Gastrocnemius medialis (tissue), 4 donors: ENCODE results near the gene ARAP2. TPM values are rescaled to one million over a fixed set of nuclear protein-coding genes. Genes with fewer than 3 reads are reported as not detected.

Experiments used
- ATAC-seq, 2 donors: fragments of 150-250 bp; one replicate each; pipeline ENCODE4 v1.9.1; 2016
- DNase-seq, 2 donors: peaks; one replicate each; pipeline ENCODE4 v3.0.0-alpha.2; 2019
- H3K27ac ChIP-seq, 4 donors: fragments of 200-600 bp; sonication (generic); 1 replicate in 1 of 4; 2 replicates in 3 of 4; pipeline ENCODE4 v1.5.1; 2016 to 2018; ENCODE audit warnings: mild to moderate bottlenecking in 2 of 4, moderate library complexity in 1 of 4
- H3K27me3 ChIP-seq, 3 donors: fragments of 200-600 bp; sonication (generic) in 2 of 3; 1 replicate in 1 of 3; 2 replicates in 2 of 3; pipeline versions ENCODE4 v1.5.1 to v1.6.0; 2016 to 2019; ENCODE audit warnings: mild to moderate bottlenecking in 1 of 3, moderate library complexity in 1 of 3
- H3K36me3 ChIP-seq, 2 donors: fragments of 200-600 bp; sonication (generic) in 1 of 2; one replicate each; pipeline ENCODE4 v1.5.1; 2017 to 2018
- H3K4me1 ChIP-seq, 2 donors: fragments of 200-600 bp; sonication (generic) in 1 of 2; one replicate each; pipeline ENCODE4 v1.5.1; 2016 to 2017; ENCODE audit warnings: mild to moderate bottlenecking in 2 of 2
- H3K4me3 ChIP-seq, 4 donors: fragments of 200-600 bp; sonication (generic) in 3 of 4; 1 replicate in 1 of 4; 2 replicates in 3 of 4; pipeline ENCODE4 v1.5.1; 2016 to 2019; ENCODE audit warnings: mild to moderate bottlenecking in 2 of 4
- H3K9me3 ChIP-seq, 3 donors: fragments of 200-600 bp; sonication (generic) in 2 of 3; 1 replicate in 1 of 3; 2 replicates in 2 of 3; pipeline ENCODE4 v1.5.1; 2016 to 2019
- POLR2A ChIP-seq, 2 donors: fragments of 450-650 bp; IDR thresholded peaks; one replicate each; pipeline ENCODE4 v1.6.1; 2017; ENCODE audit warnings: antibody characterized with exemption in 2 of 2, mild to moderate bottlenecking in 2 of 2, moderate library complexity in 2 of 2
- in situ Hi-C, 4 donors: fragments of 200-750 bp; cut with MboI; loops; one replicate each; pipeline versions ENCODE4 v1.15.0 to v1.8.0; 2017; ENCODE audit warnings: low sequenced_read_pairs in 4 of 4
- intact Hi-C: fragments of 100-400 bp; cut with DNase I; formaldehyde crosslinking; loops from one replicate; pipeline ENCODE4 v1.15.1; 2023; ENCODE audit warnings: low total_unique reads
- total RNA-seq, 4 donors: library from RNA; depleted of rRNA; stranded (reverse); fragments of >200 nt; gene quantifications; one replicate each; pipeline versions ENCODE4 v1.1.0 to v1.2.3, GENCODE V29; 2016
- TF ChIP-seq, protein P1 (sequence below), 5 experiments: fragments of 450-650 bp in 3 of 5; fragments of 200-600 bp in 2 of 5; sonication (generic) in 2 of 5; IDR thresholded peaks in 4 of 5; conservative IDR thresholded peaks in 1 of 5; 1 replicate in 4 of 5; 2 replicates in 1 of 5; pipeline ENCODE4 v1.5.1; 2016 to 2019; ENCODE audit warnings: antibody characterized with exemption in 5 of 5, mild to moderate bottlenecking in 3 of 5, moderate library complexity in 3 of 5

ARAP2 gene
- total RNA-seq, 4 donors from 2014 or later, result 0.32 to 10.3 (median 1.1) TPM

DNA sequence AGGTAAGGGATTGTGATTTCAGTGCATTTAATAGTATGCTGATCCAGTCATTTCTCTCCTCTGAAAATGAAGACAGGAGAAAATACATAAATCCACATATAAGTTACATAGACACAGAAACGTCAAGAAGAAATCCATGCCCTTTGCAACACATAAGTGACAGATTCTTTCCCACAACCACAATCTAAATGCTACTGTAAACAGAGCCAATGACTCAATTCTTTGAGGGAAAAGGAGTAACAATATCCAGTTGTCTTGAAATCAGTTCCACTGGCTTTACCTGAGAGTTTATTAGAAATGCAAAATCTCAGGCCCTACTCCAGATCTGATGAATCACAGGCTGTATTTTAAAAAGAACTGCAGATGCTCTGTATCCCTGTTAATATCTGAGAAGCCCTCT, 66.4 kb downstream of the ARAP2 start:
- ATAC-seq, result no peak
- DNase-seq, result no peak
- H3K4me3 ChIP-seq, result no peak overlapping the region
- H3K27me3 ChIP-seq, result no peaks in the 10 kb centered on the region
- TF ChIP-seq POLR2A (IDR thresholded peaks at IDR 0.05), result no peak
- TF ChIP-seq, protein P1, sequence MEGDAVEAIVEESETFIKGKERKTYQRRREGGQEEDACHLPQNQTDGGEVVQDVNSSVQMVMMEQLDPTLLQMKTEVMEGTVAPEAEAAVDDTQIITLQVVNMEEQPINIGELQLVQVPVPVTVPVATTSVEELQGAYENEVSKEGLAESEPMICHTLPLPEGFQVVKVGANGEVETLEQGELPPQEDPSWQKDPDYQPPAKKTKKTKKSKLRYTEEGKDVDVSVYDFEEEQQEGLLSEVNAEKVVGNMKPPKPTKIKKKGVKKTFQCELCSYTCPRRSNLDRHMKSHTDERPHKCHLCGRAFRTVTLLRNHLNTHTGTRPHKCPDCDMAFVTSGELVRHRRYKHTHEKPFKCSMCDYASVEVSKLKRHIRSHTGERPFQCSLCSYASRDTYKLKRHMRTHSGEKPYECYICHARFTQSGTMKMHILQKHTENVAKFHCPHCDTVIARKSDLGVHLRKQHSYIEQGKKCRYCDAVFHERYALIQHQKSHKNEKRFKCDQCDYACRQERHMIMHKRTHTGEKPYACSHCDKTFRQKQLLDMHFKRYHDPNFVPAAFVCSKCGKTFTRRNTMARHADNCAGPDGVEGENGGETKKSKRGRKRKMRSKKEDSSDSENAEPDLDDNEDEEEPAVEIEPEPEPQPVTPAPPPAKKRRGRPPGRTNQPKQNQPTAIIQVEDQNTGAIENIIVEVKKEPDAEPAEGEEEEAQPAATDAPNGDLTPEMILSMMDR (IDR thresholded peaks at IDR 0.05 in 4 of 5, conservative IDR thresholded peaks at IDR 0.05 in 1 of 5), result no peak
- intact Hi-C loops, result no loop called here
- no peaks in the 10 kb centered on the region for H3K9me3 ChIP-seq
- H3K4me1 ChIP-seq, result no peaks in the 10 kb centered on the region
- H3K27ac ChIP-seq, result no peak overlapping the region
- H3K36me3 ChIP-seq, result no peaks in the 10 kb centered on the region
- in situ Hi-C loops, result no loop called here

DNA sequence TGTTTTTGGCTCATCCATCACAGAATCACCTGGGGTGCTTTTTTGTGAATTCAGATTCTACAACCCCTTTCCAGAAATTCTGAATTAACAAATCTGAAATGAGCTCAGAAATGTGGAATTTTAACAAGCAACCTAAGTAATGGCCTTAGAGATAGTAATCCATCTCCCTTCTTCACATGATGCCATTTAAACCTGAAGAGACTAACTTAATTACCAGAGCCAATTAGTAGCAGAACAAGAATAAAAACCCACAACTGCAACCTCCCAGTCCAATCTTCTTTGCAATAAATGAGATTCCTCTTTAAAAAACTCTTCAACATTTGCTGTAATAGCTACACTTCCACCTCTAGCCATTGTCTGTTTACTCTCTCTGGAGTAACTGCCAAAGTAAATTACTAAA, 69.7 kb downstream of the ARAP2 start:
- Histone ChIP-seq H3K4me3 (no peak overlapping the region), H3K9me3 (no peaks in the 10 kb centered on the region), H3K36me3 (no peaks in the 10 kb centered on the region), H3K4me1 (no peaks in the 10 kb centered on the region), H3K27ac (no peak overlapping the region), H3K27me3 (no peaks in the 10 kb centered on the region)
- TF ChIP-seq, protein P1 (IDR thresholded peaks at IDR 0.05 in 4 of 5, conservative IDR thresholded peaks at IDR 0.05 in 1 of 5), result no peak
- TF ChIP-seq POLR2A (IDR thresholded peaks at IDR 0.05), result no peak
- ATAC-seq (no peak), DNase-seq (no peak)
- in situ Hi-C loops (no loop called here), intact Hi-C loops (no loop called here)

GRCh38 chr4:36173905-36174304, 70.4 kb downstream of the ARAP2 start:
- Histone ChIP-seq H3K4me3 (no peak overlapping the region), H3K27me3 (no peaks in the 10 kb centered on the region), H3K9me3 (no peaks in the 10 kb centered on the region), H3K4me1 (no peaks in the 10 kb centered on the region), H3K27ac (no peak overlapping the region), H3K36me3 (no peaks in the 10 kb centered on the region)
- in situ Hi-C loops, result no loop called here
- no peak for DNase-seq
- no peak for ATAC-seq
- no peak for TF ChIP-seq POLR2A (IDR thresholded peaks at IDR 0.05)
- TF ChIP-seq, protein P1 (IDR thresholded peaks at IDR 0.05 in 4 of 5, conservative IDR thresholded peaks at IDR 0.05 in 1 of 5), result no peak
- intact Hi-C loops, result no loop called here

DNA sequence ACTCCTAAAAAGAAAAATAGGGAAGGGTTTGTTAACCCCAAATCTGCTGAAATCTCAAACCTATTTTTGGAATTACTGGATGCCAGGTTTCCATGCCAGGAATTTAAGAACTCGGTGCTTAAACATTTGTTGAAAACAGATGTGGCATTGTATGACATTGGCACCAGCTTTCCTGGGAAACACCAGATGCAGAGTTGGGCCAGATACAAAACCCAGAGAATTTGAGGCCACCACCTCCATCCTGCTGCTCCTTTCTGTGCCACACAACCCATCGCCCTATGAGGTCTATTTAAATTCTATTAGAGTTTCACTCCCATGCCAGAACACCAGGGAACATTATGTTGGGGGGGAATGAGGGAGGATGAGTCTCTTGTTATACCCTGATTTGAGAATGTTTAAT, 71.7 kb downstream of the ARAP2 start:
- Histone ChIP-seq H3K36me3 (no peaks in the 10 kb centered on the region), H3K27me3 (no peaks in the 10 kb centered on the region), H3K9me3 (no peaks in the 10 kb centered on the region), H3K4me3 (no peak overlapping the region), H3K4me1 (no peaks in the 10 kb centered on the region), H3K27ac (no peak overlapping the region)
- DNase-seq (no peak), ATAC-seq (no peak)
- in situ Hi-C loops (no loop called here), intact Hi-C loops (no loop called here)
- TF ChIP-seq POLR2A (IDR thresholded peaks at IDR 0.05), result no peak
- TF ChIP-seq, protein P1 (IDR thresholded peaks at IDR 0.05 in 4 of 5, conservative IDR thresholded peaks at IDR 0.05 in 1 of 5), result no peak

- ATAC-seq (no peak), DNase-seq (no peak)
- no peaks in the 10 kb centered on the region for H3K4me1 ChIP-seq
- intact Hi-C loops (no loop called here), in situ Hi-C loops (no loop called here)
- H3K27me3 ChIP-seq, result no peaks in the 10 kb centered on the region
- H3K36me3 ChIP-seq, result no peaks in the 10 kb centered on the region
- H3K9me3 ChIP-seq, result no peaks in the 10 kb centered on the region
- H3K4me3 ChIP-seq, result no peak overlapping the region
- no peak overlapping the region for H3K27ac ChIP-seq
- TF ChIP-seq POLR2A (IDR thresholded peaks at IDR 0.05), result no peak
- TF ChIP-seq, protein P1 (IDR thresholded peaks at IDR 0.05 in 4 of 5, conservative IDR thresholded peaks at IDR 0.05 in 1 of 5), result no peak
These were observed 76.0 kb downstream of the ARAP2 start for GRCh38 chr4:36168127-36168878.
